Gastrocnemius medialis (tissue), 4 donors: ENCODE results near the gene FBLN7.

Experiments used
- CTCF ChIP-seq, 5 experiments: fragments of 450-650 bp in 3 of 5; fragments of 200-600 bp in 2 of 5; sonication (generic) in 2 of 5; IDR thresholded peaks in 4 of 5; conservative IDR thresholded peaks in 1 of 5; 1 replicate in 4 of 5; 2 replicates in 1 of 5; pipeline ENCODE4 v1.5.1; 2016 to 2019; ENCODE audit warnings: antibody characterized with exemption in 5 of 5, mild to moderate bottlenecking in 3 of 5, moderate library complexity in 3 of 5
- POLR2A ChIP-seq, 2 donors: fragments of 450-650 bp; IDR thresholded peaks; one replicate each; pipeline ENCODE4 v1.6.1; 2017; ENCODE audit warnings: antibody characterized with exemption in 2 of 2, mild to moderate bottlenecking in 2 of 2, moderate library complexity in 2 of 2

- no peak for TF ChIP-seq POLR2A (IDR thresholded peaks at IDR 0.05)
- TF ChIP-seq CTCF (IDR thresholded peaks at IDR 0.05 in 4 of 5, conservative IDR thresholded peaks at IDR 0.05 in 1 of 5): no peak
Observed at GRCh38 chr2:112144966-112145365, 6.8 kb downstream of the FBLN7 start.
